NCI-H1436 treated with DMSO at 0.1 percent for 48 hours (cell line): ENCODE measurements around the gene KDR.

Source experiments
- DNase-seq: peaks from one replicate; lab custom pipeline; 2025; lab: John Stamatoyannopoulos, UW

KDR gene

GRCh38 chr4:55125087-55125721 lies at the start of gene KDR:
KDR (minus strand) TSS chr4:55125595; CDS start chr4:55125293, 302 bp downstream.
- DNase-seq, result no peak

- no peak for DNase-seq
Measured at GRCh38 chr4:55173580-55173979, 48.2 kb upstream of the KDR start.

GRCh38 chr4:55172694-55173287 lies 47.4 kb upstream of the KDR start:
- DNase-seq, result no peak

- no peak for DNase-seq
Measured at GRCh38 chr4:55170462-55170861, 45.1 kb upstream of the KDR start.

GRCh38 chr4:55169352-55169961 lies 44.1 kb upstream of the KDR start:
- DNase-seq, result no peak

GRCh38 chr4:55162396-55162795 lies 37.0 kb upstream of the KDR start:
- no peak for DNase-seq

- no peak for DNase-seq
Measured at GRCh38 chr4:55161739-55162138, 36.3 kb upstream of the KDR start.

- no peak for DNase-seq
Measured at GRCh38 chr4:55159851-55160250, 34.5 kb upstream of the KDR start.

- no peak for DNase-seq
Measured at GRCh38 chr4:55158957-55159356, 33.6 kb upstream of the KDR start.

GRCh38 chr4:55157559-55158277 lies 32.3 kb upstream of the KDR start:
- DNase-seq, result no peak

- DNase-seq, result no peak
Measured at GRCh38 chr4:55154933-55155332, 29.5 kb upstream of the KDR start.

GRCh38 chr4:55154290-55154880 lies 29.0 kb upstream of the KDR start:
- DNase-seq, result no peak

GRCh38 chr4:55143858-55144257 lies 18.5 kb upstream of the KDR start:
- no peak for DNase-seq

GRCh38 chr4:55138367-55138766 lies 13.0 kb upstream of the KDR start:
- DNase-seq, result no peak

- no peak for DNase-seq
Measured at GRCh38 chr4:55136634-55137033, 11.2 kb upstream of the KDR start.

- DNase-seq, result no peak
Measured at GRCh38 chr4:55133951-55134350, 8.6 kb upstream of the KDR start.

- no peak for DNase-seq
Measured at GRCh38 chr4:55132775-55133174, 7.4 kb upstream of the KDR start.

GRCh38 chr4:55127521-55127920 lies 2.1 kb upstream of the KDR start:
- no peak for DNase-seq

- DNase-seq, result no peak
Measured at GRCh38 chr4:55127053-55127452, 1.7 kb upstream of the KDR start.

GRCh38 chr4:55125763-55126541 lies 557 bp upstream of the KDR start:
- no peak for DNase-seq

- no peak for DNase-seq
Measured at GRCh38 chr4:55124322-55125076, 896 bp downstream of the KDR start.
